Fibroblast of skin of left quadriceps (primary cell): ENCODE data around the gene FYB1.
A peak's percentile ranks its signal among the peaks of the same experiment; 100 is the strongest.

Experiments
- DNase-seq, 2 experiments: peaks; one replicate each; pipeline ENCODE4 v3.0.0-alpha.2; 2013; ENCODE audit warnings: low read depth in 2 of 2

FYB1 gene

GRCh38 chr5:39118638-39119037 lies 100.7 kb downstream of the FYB1 start:
- DNase-seq, result no peak

- DNase-seq, result no peak
These were observed 102.0 kb downstream of the FYB1 start for GRCh38 chr5:39117401-39117800.

- DNase-seq, result no peak
These were observed 102.8 kb downstream of the FYB1 start for GRCh38 chr5:39116344-39117170.

GRCh38 chr5:39115644-39116343 lies 103.6 kb downstream of the FYB1 start:
- DNase-seq, result no peak

GRCh38 chr5:39114155-39114554 lies 105.2 kb downstream of the FYB1 start:
- DNase-seq, result no peak

GRCh38 chr5:39113354-39113953 lies 105.9 kb downstream of the FYB1 start:
- no peak for DNase-seq

GRCh38 chr5:39109606-39110005 lies 109.8 kb downstream of the FYB1 start:
- DNase-seq, result no peak

GRCh38 chr5:39108987-39109386 lies 110.4 kb downstream of the FYB1 start:
- no peak for DNase-seq

- no peak for DNase-seq
These were observed 112.0 kb downstream of the FYB1 start for GRCh38 chr5:39107350-39107749.

GRCh38 chr5:39106322-39106721 lies 113.0 kb downstream of the FYB1 start:
- DNase-seq, result no peak

- no peak for DNase-seq
These were observed 115.1 kb downstream of the FYB1 start for GRCh38 chr5:39104221-39104620.

GRCh38 chr5:39102684-39103155 lies 116.6 kb downstream of the FYB1 start:
- DNase-seq, result no peak

GRCh38 chr5:39100851-39101396 lies 118.4 kb downstream of the FYB1 start:
- DNase-seq, result peak; percentile 78 to 84

GRCh38 chr5:39100301-39100850 lies 119.0 kb downstream of the FYB1 start:
- no peak for DNase-seq

GRCh38 chr5:39099831-39100230 lies 119.5 kb downstream of the FYB1 start:
- DNase-seq, result no peak

GRCh38 chr5:39093352-39093751 lies 126.0 kb downstream of the FYB1 start:
- DNase-seq, result no peak

- DNase-seq, result no peak
These were observed 126.6 kb downstream of the FYB1 start for GRCh38 chr5:39092581-39093351.

- no peak for DNase-seq
These were observed 127.3 kb downstream of the FYB1 start for GRCh38 chr5:39091940-39092580.

- no peak for DNase-seq
These were observed 135.4 kb downstream of the FYB1 start for GRCh38 chr5:39083968-39084367.

GRCh38 chr5:39082995-39083394 lies 136.4 kb downstream of the FYB1 start:
- DNase-seq, result no peak
